SJCRH30 (cell line): ENCODE results near the gene FREM1. TPM values are rescaled to one million over a fixed set of nuclear protein-coding genes. Genes with fewer than 3 reads are reported as not detected.

Experiments used
- DNase-seq, 2 experiments: peaks; one replicate each; pipeline ENCODE4 v3.0.0-alpha.2; 2015 to 2020
- H3K27ac ChIP-seq: fragments of 250-450 bp; sonication (Bioruptor Pico); 2 replicates; pipeline ENCODE4 v1.5.1; 2020; ENCODE audit warnings: mild to moderate bottlenecking, moderate library complexity
- H3K27me3 ChIP-seq: fragments of 250-450 bp; sonication (Bioruptor Pico); 2 replicates; pipeline ENCODE4 v1.5.1; 2020; ENCODE audit warnings: mild to moderate bottlenecking, moderate library complexity
- H3K36me3 ChIP-seq: fragments of 250-450 bp; sonication (Bioruptor Pico); 2 replicates; pipeline ENCODE4 v1.5.1; 2020; ENCODE audit warnings: mild to moderate bottlenecking, moderate library complexity
- H3K4me1 ChIP-seq: fragments of 250-450 bp; sonication (Bioruptor Pico); 2 replicates; pipeline ENCODE4 v1.5.1; 2020; ENCODE audit warnings: mild to moderate bottlenecking, moderate library complexity
- H3K4me3 ChIP-seq: fragments of 250-450 bp; sonication (Bioruptor Pico); 2 replicates; pipeline ENCODE4 v1.5.1; 2020; ENCODE audit warnings: mild to moderate bottlenecking, moderate library complexity
- H3K9me3 ChIP-seq: fragments of 250-450 bp; sonication (Bioruptor Pico); replicated peaks from 2 replicates; pipeline ENCODE4 v1.5.1; 2020; ENCODE audit warnings: mild to moderate bottlenecking, moderate library complexity
- total RNA-seq: library from RNA; depleted of rRNA; stranded (reverse); fragments of >200 nt; shearing (Covaris generic); gene quantifications from 2 replicates; pipeline ENCODE4 v1.2.3, GENCODE V29; 2014; rRNA removed

The FREM1 gene, protein sequence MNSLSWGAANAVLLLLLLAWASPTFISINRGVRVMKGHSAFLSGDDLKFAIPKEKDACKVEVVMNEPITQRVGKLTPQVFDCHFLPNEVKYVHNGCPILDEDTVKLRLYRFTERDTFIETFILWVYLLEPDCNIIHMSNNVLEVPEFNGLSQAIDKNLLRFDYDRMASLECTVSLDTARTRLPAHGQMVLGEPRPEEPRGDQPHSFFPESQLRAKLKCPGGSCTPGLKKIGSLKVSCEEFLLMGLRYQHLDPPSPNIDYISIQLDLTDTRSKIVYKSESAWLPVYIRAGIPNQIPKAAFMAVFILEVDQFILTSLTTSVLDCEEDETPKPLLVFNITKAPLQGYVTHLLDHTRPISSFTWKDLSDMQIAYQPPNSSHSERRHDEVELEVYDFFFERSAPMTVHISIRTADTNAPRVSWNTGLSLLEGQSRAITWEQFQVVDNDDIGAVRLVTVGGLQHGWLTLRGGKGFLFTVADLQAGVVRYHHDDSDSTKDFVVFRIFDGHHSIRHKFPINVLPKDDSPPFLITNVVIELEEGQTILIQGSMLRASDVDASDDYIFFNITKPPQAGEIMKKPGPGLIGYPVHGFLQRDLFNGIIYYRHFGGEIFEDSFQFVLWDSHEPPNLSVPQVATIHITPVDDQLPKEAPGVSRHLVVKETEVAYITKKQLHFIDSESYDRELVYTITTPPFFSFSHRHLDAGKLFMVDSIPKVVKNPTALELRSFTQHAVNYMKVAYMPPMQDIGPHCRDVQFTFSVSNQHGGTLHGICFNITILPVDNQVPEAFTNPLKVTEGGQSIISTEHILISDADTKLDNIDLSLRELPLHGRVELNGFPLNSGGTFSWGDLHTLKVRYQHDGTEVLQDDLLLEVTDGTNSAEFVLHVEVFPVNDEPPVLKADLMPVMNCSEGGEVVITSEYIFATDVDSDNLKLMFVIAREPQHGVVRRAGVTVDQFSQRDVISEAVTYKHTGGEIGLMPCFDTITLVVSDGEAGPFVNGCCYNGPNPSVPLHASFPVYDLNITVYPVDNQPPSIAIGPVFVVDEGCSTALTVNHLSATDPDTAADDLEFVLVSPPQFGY (N-terminal part only)
- total RNA-seq = 10.4 and 12.4 TPM in 2 replicates

- Histone ChIP-seq H3K9me3 (no peaks in the 10 kb centered on the region), H3K36me3 (no peaks in the 10 kb centered on the region), H3K27me3 (no peaks in the 10 kb centered on the region), H3K4me3 (peak within 1 kb of the TSS; percentile 47), H3K27ac (peak within 1 kb of the TSS; percentile 2; the same call in 1 of the 2 replicates), H3K4me1 (peaks cover 27% of the 10 kb centered on the region; the same call in 1 of the 2 replicates)
- DNase-seq = peak; percentile 85 to 88
These were observed at the start of gene FREM1 for GRCh38 chr9:14909961-14910805. TSS of gene FREM1 (minus strand) at chr9:14910428. CDS start at chr9:14868977, 41,451 bp downstream.

GRCh38 chr9:14958989-14959388 is 48.8 kb upstream of the FREM1 start:
- no peak for DNase-seq
- no peak overlapping the region for H3K27ac ChIP-seq
- no peaks in the 10 kb centered on the region for H3K36me3 ChIP-seq
- H3K9me3 ChIP-seq = no peaks in the 10 kb centered on the region
- no peaks in the 10 kb centered on the region for H3K4me1 ChIP-seq
- H3K27me3 ChIP-seq = no peaks in the 10 kb centered on the region
- no peak overlapping the region for H3K4me3 ChIP-seq

DNA sequence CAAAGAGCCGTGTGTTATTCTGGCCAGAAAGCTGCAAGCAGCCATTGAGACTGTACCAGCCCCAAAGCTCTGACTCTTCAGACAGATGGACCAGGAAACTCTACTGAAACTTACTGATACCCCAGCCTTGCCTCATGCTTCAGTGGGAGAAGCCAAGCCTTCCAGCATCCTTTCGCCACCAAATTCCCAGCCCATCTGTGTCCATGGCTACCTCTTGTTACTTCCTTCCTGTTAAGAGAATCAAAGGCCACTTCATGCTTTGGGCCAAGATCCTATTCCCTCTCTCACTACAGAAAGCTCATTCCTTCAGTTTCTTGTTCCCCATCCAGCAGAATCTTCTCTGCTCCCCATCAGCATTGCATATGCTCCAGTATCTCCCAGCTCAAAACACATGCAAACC is 46.9 kb upstream of the FREM1 start:
- Histone ChIP-seq H3K9me3 (no peaks in the 10 kb centered on the region), H3K36me3 (no peaks in the 10 kb centered on the region), H3K4me3 (no peak overlapping the region), H3K4me1 (no peaks in the 10 kb centered on the region), H3K27ac (no peak overlapping the region), H3K27me3 (no peaks in the 10 kb centered on the region)
- DNase-seq = no peak

- H3K4me1 ChIP-seq = no peaks in the 10 kb centered on the region
- no peak overlapping the region for H3K27ac ChIP-seq
- no peak for DNase-seq
- no peaks in the 10 kb centered on the region for H3K27me3 ChIP-seq
- H3K36me3 ChIP-seq = no peaks in the 10 kb centered on the region
- H3K4me3 ChIP-seq = no peak overlapping the region
- H3K9me3 ChIP-seq = no peaks in the 10 kb centered on the region
These were observed 46.0 kb upstream of the FREM1 start for GRCh38 chr9:14956208-14956607.

DNA sequence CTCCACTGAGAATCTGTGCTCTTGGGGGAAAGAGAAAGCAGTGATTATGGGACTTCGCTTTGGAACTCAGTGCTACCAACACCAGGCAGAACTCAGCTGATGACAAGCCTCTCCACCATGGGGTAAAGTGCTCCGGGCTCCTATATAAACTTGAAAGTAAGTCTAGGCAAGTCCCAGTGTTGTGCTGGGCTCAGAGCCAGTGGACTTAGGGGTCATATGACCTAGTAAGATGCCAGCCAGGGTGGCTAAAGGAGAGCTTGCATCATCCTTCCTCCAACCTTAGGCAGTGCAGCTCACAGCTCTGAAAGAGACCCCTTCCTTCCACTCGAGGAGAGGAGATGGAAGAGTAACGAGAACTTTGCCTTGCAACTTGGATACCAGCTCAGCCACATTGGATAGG is 35.1 kb upstream of the FREM1 start:
- DNase-seq = no peak
- H3K4me1 ChIP-seq = no peaks in the 10 kb centered on the region
- no peak overlapping the region for H3K27ac ChIP-seq
- H3K9me3 ChIP-seq = no peaks in the 10 kb centered on the region
- H3K36me3 ChIP-seq = no peaks in the 10 kb centered on the region
- H3K27me3 ChIP-seq = no peaks in the 10 kb centered on the region
- no peak overlapping the region for H3K4me3 ChIP-seq

GRCh38 chr9:14941501-14942405 is 31.5 kb upstream of the FREM1 start:
- DNase-seq = no peak
- no peaks in the 10 kb centered on the region for H3K9me3 ChIP-seq
- H3K4me3 ChIP-seq = no peak overlapping the region
- H3K36me3 ChIP-seq = no peaks in the 10 kb centered on the region
- no peak overlapping the region for H3K27ac ChIP-seq
- peaks cover 4% of the 10 kb centered on the region; the same call in 1 of the 2 replicates for H3K4me1 ChIP-seq
- H3K27me3 ChIP-seq = no peaks in the 10 kb centered on the region

GRCh38 chr9:14939378-14939777 is 29.1 kb upstream of the FREM1 start:
- Histone ChIP-seq H3K27ac (peak overlapping the region; percentile 53), H3K36me3 (no peaks in the 10 kb centered on the region), H3K9me3 (no peaks in the 10 kb centered on the region), H3K4me3 (no peak overlapping the region), H3K4me1 (peaks cover 4% of the 10 kb centered on the region; the same call in 1 of the 2 replicates), H3K27me3 (no peaks in the 10 kb centered on the region)
- peak; percentile 38 to 60 for DNase-seq

DNA sequence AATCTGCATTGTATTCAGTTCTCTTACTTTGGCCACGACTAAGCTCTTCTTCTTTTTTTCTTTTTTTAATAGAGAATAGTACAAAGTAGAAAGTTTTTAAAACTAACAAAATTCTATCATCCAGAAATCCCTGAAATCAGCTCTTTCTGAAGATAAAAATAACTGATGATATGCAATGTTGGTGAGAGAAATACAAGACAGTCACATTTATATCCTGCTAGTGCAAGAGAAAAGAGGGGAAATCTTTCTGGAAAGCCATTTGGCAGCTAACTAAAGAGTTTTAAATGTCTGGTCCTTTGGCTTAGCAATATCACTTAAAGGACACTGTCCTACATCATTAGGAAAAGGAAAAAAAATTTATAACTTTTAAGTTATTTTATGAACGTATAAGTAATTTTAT is 27.0 kb upstream of the FREM1 start:
- no peak for DNase-seq
- H3K9me3 ChIP-seq = no peaks in the 10 kb centered on the region
- no peak overlapping the region for H3K4me3 ChIP-seq
- no peaks in the 10 kb centered on the region for H3K27me3 ChIP-seq
- H3K4me1 ChIP-seq = peaks cover 4% of the 10 kb centered on the region; the same call in 1 of the 2 replicates
- no peaks in the 10 kb centered on the region for H3K36me3 ChIP-seq
- no peak overlapping the region for H3K27ac ChIP-seq

DNA sequence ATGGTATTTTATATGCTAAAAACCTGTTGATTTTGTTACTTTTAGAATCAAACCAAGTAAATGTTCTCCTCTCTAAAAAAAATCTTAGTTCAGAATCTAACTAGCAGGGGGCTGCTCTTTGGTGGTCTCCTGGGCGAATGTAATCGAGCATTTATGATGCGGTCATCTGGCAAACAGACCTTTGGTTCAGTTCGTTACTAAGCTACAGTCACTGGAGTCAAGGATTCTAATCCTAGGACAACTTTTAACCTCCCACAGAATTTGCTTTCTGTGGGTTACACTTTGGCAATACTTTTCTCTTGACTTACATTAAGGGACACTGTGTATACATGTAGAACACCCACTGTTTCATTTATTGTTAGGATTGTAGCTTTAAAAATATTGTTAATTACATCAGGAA is 26.3 kb upstream of the FREM1 start:
- H3K4me3 ChIP-seq = no peak overlapping the region
- H3K27ac ChIP-seq = no peak overlapping the region
- H3K4me1 ChIP-seq = peaks cover 4% of the 10 kb centered on the region; the same call in 1 of the 2 replicates
- no peak for DNase-seq
- H3K9me3 ChIP-seq = no peaks in the 10 kb centered on the region
- no peaks in the 10 kb centered on the region for H3K27me3 ChIP-seq
- no peaks in the 10 kb centered on the region for H3K36me3 ChIP-seq

DNA sequence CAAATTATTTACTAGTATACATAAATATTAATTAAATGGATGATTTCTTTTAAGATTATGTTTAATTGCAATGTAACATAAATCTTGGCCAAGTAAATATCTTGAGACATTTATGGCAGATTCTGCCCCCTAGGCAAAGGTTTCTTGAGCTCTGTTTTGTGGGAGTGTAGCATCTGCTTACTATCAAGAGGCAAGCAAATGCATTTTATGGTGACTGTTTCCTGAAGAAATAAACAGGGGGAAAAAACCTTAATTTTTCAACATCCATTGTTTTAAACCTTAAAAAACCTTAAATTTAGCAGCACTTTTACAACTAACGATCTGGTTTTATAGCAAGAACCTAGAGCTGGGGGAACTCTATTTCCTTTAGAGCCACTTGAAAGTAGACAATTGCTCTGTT is 25.7 kb upstream of the FREM1 start:
- Histone ChIP-seq H3K36me3 (no peaks in the 10 kb centered on the region), H3K27ac (no peak overlapping the region), H3K4me3 (no peak overlapping the region), H3K9me3 (no peaks in the 10 kb centered on the region), H3K27me3 (no peaks in the 10 kb centered on the region), H3K4me1 (peaks cover 4% of the 10 kb centered on the region; the same call in 1 of the 2 replicates)
- no peak for DNase-seq

DNA sequence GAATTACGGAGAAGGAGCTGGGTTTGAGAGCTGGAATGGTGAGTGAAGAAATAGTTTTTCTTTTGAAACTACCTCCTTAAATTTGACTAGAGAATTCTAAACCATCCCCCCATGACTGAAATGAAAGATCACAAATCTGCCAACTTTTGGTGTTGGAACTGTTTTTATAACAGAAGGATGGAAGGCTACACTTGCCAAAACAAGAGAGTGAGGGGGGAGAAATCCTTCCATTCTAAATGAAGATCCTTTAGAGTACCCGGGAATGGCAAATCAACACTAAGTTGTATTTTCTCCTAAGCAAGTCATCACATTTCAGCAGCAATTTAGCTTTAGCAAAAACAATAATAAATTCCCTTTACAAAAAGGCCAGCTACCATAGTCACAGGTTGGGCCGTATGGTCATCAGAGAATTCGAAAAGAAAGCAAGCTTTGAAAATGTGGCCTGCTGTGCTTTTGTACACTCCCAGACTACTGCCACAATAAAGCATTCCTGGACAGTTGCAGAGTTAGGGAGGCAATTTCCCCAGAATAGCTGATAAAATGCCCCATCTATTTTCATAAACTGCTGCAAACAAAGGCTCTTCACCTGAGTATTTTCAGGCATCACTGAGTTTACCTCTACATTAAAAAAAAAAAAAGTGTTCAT is 25.0 kb upstream of the FREM1 start:
- peaks cover 4% of the 10 kb centered on the region; the same call in 1 of the 2 replicates for H3K4me1 ChIP-seq
- H3K9me3 ChIP-seq = no peaks in the 10 kb centered on the region
- no peak for DNase-seq
- no peaks in the 10 kb centered on the region for H3K27me3 ChIP-seq
- no peaks in the 10 kb centered on the region for H3K36me3 ChIP-seq
- H3K27ac ChIP-seq = no peak overlapping the region
- H3K4me3 ChIP-seq = no peak overlapping the region

- no peaks in the 10 kb centered on the region for H3K27me3 ChIP-seq
- no peak overlapping the region for H3K27ac ChIP-seq
- H3K4me1 ChIP-seq = no peaks in the 10 kb centered on the region
- no peaks in the 10 kb centered on the region for H3K9me3 ChIP-seq
- no peaks in the 10 kb centered on the region for H3K36me3 ChIP-seq
- no peak overlapping the region for H3K4me3 ChIP-seq
- DNase-seq = no peak
These were observed 22.4 kb upstream of the FREM1 start for GRCh38 chr9:14932641-14933040.

GRCh38 chr9:14932231-14932630 is 22.0 kb upstream of the FREM1 start:
- H3K4me3 ChIP-seq = no peak overlapping the region
- H3K36me3 ChIP-seq = no peaks in the 10 kb centered on the region
- H3K27me3 ChIP-seq = no peaks in the 10 kb centered on the region
- no peaks in the 10 kb centered on the region for H3K9me3 ChIP-seq
- no peak overlapping the region for H3K27ac ChIP-seq
- no peak for DNase-seq
- H3K4me1 ChIP-seq = no peaks in the 10 kb centered on the region
